GM23338 (cell line): ENCODE results near the gene PVALB. TPM values are rescaled to one million over a fixed set of nuclear protein-coding genes. Genes with fewer than 3 reads are reported as not detected.
"Not testable (repeated sequence)": the region's sequence is repeated elsewhere in the genome, so short reads cannot be mapped to it uniquely, and the experiment has no call there.

Experiments used
- ATAC-seq: fragments of 200-7000 bp; cut with Tn5 transposase; 3 replicates; pipeline ENCODE4 v1.9.1; 2020
- DNase-seq: peaks from one replicate; pipeline ENCODE4 v3.0.0-alpha.2; 2015; ENCODE audit warnings: low spot score
- H2AFZ ChIP-seq: fragments of 200-600 bp; sonication (generic); 2 replicates; pipeline ENCODE4 v1.8.0; 2016; ENCODE audit warnings: antibody characterized with exemption, mild to moderate bottlenecking, moderate library complexity
- H3F3A ChIP-seq: fragments of 200-600 bp; sonication (generic); replicated peaks from 2 replicates; pipeline ENCODE4 v1.8.0; 2017; ENCODE audit warnings: antibody characterized with exemption, mixed run types, low read depth
- H3K27ac ChIP-seq: fragments of 200-600 bp; sonication (generic); 2 replicates; pipeline ENCODE4 v1.6.1; 2016; ENCODE audit warnings: low read depth
- H3K27me3 ChIP-seq: fragments of 200-600 bp; sonication (generic); 2 replicates; pipeline ENCODE4 v1.8.0; 2016; ENCODE audit warnings: mild to moderate bottlenecking, mixed run types, moderate library complexity; ENCODE audit not compliant: insufficient read depth
- H3K36me3 ChIP-seq: fragments of 200-600 bp; sonication (generic); 2 replicates; pipeline ENCODE4 v1.8.0; 2016; ENCODE audit warnings: mild to moderate bottlenecking; ENCODE audit not compliant: insufficient read depth
- H3K4me1 ChIP-seq: fragments of 200-600 bp; sonication (generic); 2 replicates; pipeline ENCODE4 v1.8.0; 2016; ENCODE audit warnings: mild to moderate bottlenecking, moderate library complexity; ENCODE audit not compliant: insufficient read depth
- H3K4me2 ChIP-seq: fragments of 200-600 bp; sonication (generic); 2 replicates; pipeline ENCODE4 v1.7.1; 2017; ENCODE audit warnings: mixed run types
- H3K4me3 ChIP-seq: fragments of 200-600 bp; sonication (generic); 2 replicates; pipeline ENCODE4 v1.6.1; 2016; ENCODE audit warnings: mixed run types
- H3K79me2 ChIP-seq: fragments of 200-600 bp; sonication (generic); replicated peaks from 2 replicates; pipeline ENCODE4 v1.8.0; 2017; ENCODE audit warnings: mild to moderate bottlenecking; ENCODE audit not compliant: insufficient read depth
- H3K9me2 ChIP-seq: fragments of 200-600 bp; sonication (generic); 2 replicates; pipeline ENCODE4 v1.8.0; 2017; ENCODE audit not compliant: insufficient read depth
- H4K20me1 ChIP-seq: fragments of 200-600 bp; sonication (generic); replicated peaks from 2 replicates; pipeline ENCODE4 v1.8.0; 2017; ENCODE audit warnings: mild to moderate bottlenecking; ENCODE audit not compliant: insufficient read depth
- H3K27ac Mint-ChIP-seq: 2 replicates; pipeline ENCODE4 v1.8.0; 2020; ENCODE audit warnings: inconsistent platforms, mild to moderate bottlenecking, moderate library complexity, mixed read lengths
- H3K27me3 Mint-ChIP-seq: 3 replicates; pipeline ENCODE4 v1.8.0; 2022; ENCODE audit warnings: low read depth, mild to moderate bottlenecking, moderate library complexity, mixed read lengths, inconsistent platforms; ENCODE audit not compliant: insufficient read depth, poor library complexity
- H3K36me3 Mint-ChIP-seq: 3 replicates; pipeline ENCODE4 v1.8.0; 2021; ENCODE audit warnings: low read depth, mild to moderate bottlenecking, inconsistent platforms, moderate library complexity, mixed read lengths
- H3K4me1 Mint-ChIP-seq: 3 replicates; pipeline ENCODE4 v1.8.0; 2020; ENCODE audit warnings: mild to moderate bottlenecking, inconsistent platforms, mixed read lengths
- H3K4me3 Mint-ChIP-seq: 3 replicates; pipeline ENCODE4 v1.8.0; 2021; ENCODE audit warnings: moderate library complexity, mild to moderate bottlenecking, inconsistent platforms, mixed read lengths
- H3K9me3 Mint-ChIP-seq: 3 replicates; pipeline ENCODE4 v1.8.0; 2020; ENCODE audit warnings: moderate library complexity, mild to moderate bottlenecking, inconsistent platforms, mixed read lengths
- CREB1 ChIP-seq: fragments of 250-450 bp; sonication (Bioruptor Pico); IDR thresholded peaks from 2 replicates; pipeline ENCODE4 v1.5.0; 2020; ENCODE audit warnings: low read depth, mild to moderate bottlenecking, moderate library complexity
- CTCF ChIP-seq, 2 experiments: fragments of 200-600 bp in 1 of 2; sonication (generic) in 1 of 2; conservative IDR thresholded peaks; 2 replicates each; pipeline versions ENCODE4 v1.5.1 to v1.6.1; 2016 to 2017; ENCODE audit warnings: antibody characterized with exemption in 2 of 2, low read depth in 2 of 2, mild to moderate bottlenecking in 2 of 2, moderate library complexity in 1 of 2
- ETS1 ChIP-seq: IDR thresholded peaks from 2 replicates; pipeline ENCODE4 v1.6.1; 2016; ENCODE audit warnings: antibody characterized with exemption
- EZH2 ChIP-seq: fragments of 200-600 bp; sonication (generic); IDR thresholded peaks from one replicate; pipeline ENCODE4 v1.8.0; 2017; ENCODE audit warnings: antibody characterized with exemption, mild to moderate bottlenecking, low read depth; ENCODE audit not compliant: unreplicated experiment
- JUNB ChIP-seq: IDR thresholded peaks from one replicate; pipeline ENCODE4 v1.6.1; 2016; ENCODE audit warnings: antibody characterized with exemption; ENCODE audit not compliant: unreplicated experiment
- NANOG ChIP-seq: IDR thresholded peaks from 2 replicates; pipeline ENCODE4 v1.6.1; 2016; ENCODE audit warnings: antibody characterized with exemption, borderline replicate concordance
- POLR2AphosphoS5 ChIP-seq: IDR thresholded peaks from 2 replicates; pipeline ENCODE4 v1.6.1; 2016; ENCODE audit warnings: antibody characterized with exemption, low read depth
- ZNF331 ChIP-seq: fragments of 250-450 bp; sonication (Bioruptor Pico); IDR thresholded peaks from 2 replicates; pipeline ENCODE4 v1.5.0; 2020; ENCODE audit warnings: low read depth, mild to moderate bottlenecking, moderate library complexity
- ZNF462 ChIP-seq: fragments of 250-450 bp; sonication (Bioruptor Pico); IDR thresholded peaks from 2 replicates; pipeline ENCODE4 v1.5.0; 2020; ENCODE audit warnings: mild to moderate bottlenecking, moderate library complexity
- polyA plus RNA-seq: library from polyadenylated mRNA; unstranded; fragments of >200 nt; fragmentation: Nextera tagmentation; extraction: Ambion mirVana; gene quantifications from 2 replicates; pipeline ENCODE4 v1.2.1, GENCODE V29; 2016
- total RNA-seq: library from RNA; depleted of rRNA; stranded (reverse); fragments of >200 nt; shearing (Covaris generic); gene quantifications from 2 replicates; pipeline ENCODE4 v1.2.3, GENCODE V29; 2014

Gene PVALB
- total and polyA plus RNA-seq, 2 experiments from 2014 or later: 7.9 TPM; not detected in 1

- H4K20me1 ChIP-seq, ATAC-seq, H3K4me2 ChIP-seq, DNase-seq, H3F3A ChIP-seq, H3K9me3 Mint-ChIP-seq, H3K79me2 ChIP-seq, H3K4me3 Mint-ChIP-seq, H3K36me3 Mint-ChIP-seq, H3K36me3 ChIP-seq, H2AFZ ChIP-seq, H3K27me3 ChIP-seq, H3K27ac Mint-ChIP-seq, H3K27ac ChIP-seq, H3K4me1 ChIP-seq, H3K4me3 ChIP-seq, H3K9me2 ChIP-seq: not testable (repeated sequence)
- H3K27me3 Mint-ChIP-seq: peaks cover 10% of the 10 kb centered on the region
- H3K4me1 Mint-ChIP-seq: peaks cover 11% of the 10 kb centered on the region
Observed at GRCh38 chr22:36754881-36755280, 62.0 kb downstream of the PVALB start.

GRCh38 chr22:36753916-36754315 lies 62.9 kb downstream of the PVALB start:
- Mint-ChIP-seq H3K4me3 (no peak overlapping the region), H3K36me3 (no peaks in the 10 kb centered on the region), H3K27me3 (peaks cover 10% of the 10 kb centered on the region), H3K27ac (no peak overlapping the region), H3K9me3 (peaks cover 3% of the 10 kb centered on the region; the same call in 2 of the 3 replicates), H3K4me1 (peaks cover 11% of the 10 kb centered on the region)
- no peak overlapping the region for H2AFZ ChIP-seq
- no peaks in the 10 kb centered on the region for H3K36me3 ChIP-seq
- no peaks in the 10 kb centered on the region for H3K4me1 ChIP-seq
- H3K9me2 ChIP-seq: no peaks in the 10 kb centered on the region
- DNase-seq: no peak
- H3K79me2 ChIP-seq: no peaks in the 10 kb centered on the region
- ATAC-seq: no peak
- no peak overlapping the region for H3K4me3 ChIP-seq
- no peaks in the 10 kb centered on the region for H4K20me1 ChIP-seq
- no peaks in the 10 kb centered on the region for H3K27me3 ChIP-seq
- no peak overlapping the region for H3K4me2 ChIP-seq
- H3F3A ChIP-seq: no peaks in the 10 kb centered on the region
- no peak overlapping the region for H3K27ac ChIP-seq
- TF ChIP-seq ZNF462 (CRISPR knock-in tag): no peak
- TF ChIP-seq CREB1 (CRISPR knock-in tag): no peak
- TF ChIP-seq NANOG: no peak
- no peak for TF ChIP-seq CTCF (conservative IDR thresholded peaks at IDR 0.05; ENCODE audit: low read depth in 2 of 2)
- TF ChIP-seq ZNF331 (CRISPR knock-in tag): no peak
- no peak for TF ChIP-seq POLR2AphosphoS5
- no peak for TF ChIP-seq ETS1
- TF ChIP-seq EZH2: no peak
- TF ChIP-seq JUNB: no peak
